CD4-positive, alpha-beta T cell (primary cell): ENCODE measurements around the gene ITK. TPM values are rescaled to one million over a fixed set of nuclear protein-coding genes. Genes with fewer than 3 reads are reported as not detected.

Source experiments
- ATAC-seq: fragments of 200-7000 bp; cut with Tn5 transposase; one replicate; pipeline ENCODE4 v1.10.0; 2022; ENCODE audit warnings: mild to moderate bottlenecking; ENCODE audit not compliant: poor library complexity
- CTCF ChIA-PET: fragments of 350-600 bp; sonication (Branson Sonifier 250); formaldehyde crosslinking; loops from one replicate; lab custom pipeline; 2021; ENCODE audit warnings: antibody characterized with exemption, inconsistent platforms; lab: Charles Lee
- POLR2A ChIA-PET: fragments of 350-600 bp; sonication (Branson Sonifier 250); formaldehyde crosslinking; loops from one replicate; lab custom pipeline; 2021; ENCODE audit warnings: antibody characterized with exemption, inconsistent platforms; lab: Charles Lee
- DNase-seq, 14 experiments: peaks; one replicate each; pipeline ENCODE4 v3.0.0-alpha.2; 2013 to 2020; ENCODE audit warnings: mixed read lengths in 2 of 14
- H3K27ac ChIP-seq, 2 donors: one replicate each; pipeline versions ENCODE4 v1.5.1 to v1.7.0; 2013; ENCODE audit warnings: low read length in 2 of 2, low read depth in 1 of 2, mild to moderate bottlenecking in 1 of 2
- H3K27me3 ChIP-seq, 2 experiments: 1 replicate in 1 of 2; 2 replicates in 1 of 2; pipeline versions ENCODE4 v1.6.1 to v1.7.0; 2013; ENCODE audit warnings: low read length in 2 of 2, control low read depth in 1 of 2, mild to moderate bottlenecking in 1 of 2, moderate library complexity in 1 of 2; ENCODE audit not compliant: insufficient read depth in 2 of 2, control insufficient read depth in 1 of 2
- H3K36me3 ChIP-seq: one replicate; pipeline ENCODE4 v1.6.1; 2013; ENCODE audit warnings: low read length, control low read depth; ENCODE audit not compliant: insufficient read depth
- H3K4me1 ChIP-seq: one replicate; pipeline ENCODE4 v1.6.1; 2013; ENCODE audit warnings: low read length, control low read depth; ENCODE audit not compliant: insufficient read depth
- H3K4me3 ChIP-seq: one replicate; pipeline ENCODE4 v1.5.1; 2013; ENCODE audit warnings: mild to moderate bottlenecking, low read length, moderate library complexity
- H3K9me3 ChIP-seq, 2 experiments: 1 replicate in 1 of 2; 2 replicates in 1 of 2; pipeline versions ENCODE4 v1.6.1 to v1.7.0; 2013; ENCODE audit warnings: low read length in 2 of 2, mild to moderate bottlenecking in 2 of 2, control low read depth in 1 of 2, moderate library complexity in 1 of 2; ENCODE audit not compliant: control insufficient read depth in 1 of 2, insufficient read depth in 1 of 2
- H3K27ac Mint-ChIP-seq: one replicate; pipeline ENCODE4 v1.8.0; 2020; ENCODE audit warnings: mixed read lengths
- H3K27me3 Mint-ChIP-seq: one replicate; pipeline ENCODE4 v1.8.0; 2021; ENCODE audit warnings: mixed read lengths
- H3K36me3 Mint-ChIP-seq: one replicate; pipeline ENCODE4 v1.8.0; 2021; ENCODE audit warnings: low read depth, mixed read lengths
- H3K4me1 Mint-ChIP-seq: one replicate; pipeline ENCODE4 v1.8.0; 2021; ENCODE audit warnings: low read depth, mixed read lengths
- H3K4me3 Mint-ChIP-seq: one replicate; pipeline ENCODE4 v1.8.0; 2020; ENCODE audit warnings: mild to moderate bottlenecking, mixed read lengths
- H3K9me3 Mint-ChIP-seq: one replicate; pipeline ENCODE4 v1.8.0; 2020; ENCODE audit warnings: mixed read lengths
- intact Hi-C, 2 experiments: fragments of 100-400 bp; cut with DNase I in 1 of 2; cut with micrococcal nuclease in 1 of 2; formaldehyde crosslinking; loops; one replicate each; pipeline versions ENCODE4 v1.15.1 to v1.9.0; 2023 to 2025; cut with DNase I, micrococcal nuclease
- total RNA-seq, 174 experiments: library from RNA in 2 of 174; stranded (reverse) in 2 of 174; gene quantifications; one replicate each; pipeline ENCODE4 v1.2.3 and lab custom pipeline; 2021 to 2026
- TF ChIP-seq, protein P1 (sequence below): fragments of 200-600 bp; IDR thresholded peaks from one replicate; pipeline ENCODE4 v1.8.0; 2022; ENCODE audit warnings: antibody characterized with exemption, mild to moderate bottlenecking

Gene ITK
- total RNA-seq, 2 experiments from 2014 or later: 289 to 292 TPM

- DNase-seq (peak in 1 of 14 experiments; percentile 42), ATAC-seq (no peak)
- intact Hi-C loops: no loop called here
- Histone ChIP-seq H3K4me3 (peak overlapping the region; percentile 85), H3K36me3 (peaks cover 77% of the 10 kb centered on the region), H3K27ac (peak overlapping the region; percentile 38 to 67), H3K9me3 (no peaks in the 10 kb centered on the region), H3K4me1 (peaks cover 72% of the 10 kb centered on the region), H3K27me3 (no peaks in the 10 kb centered on the region)
- ChIA-PET CTCF (interaction anchor here (0.8 to 1.9 kb wide), 7 partner anchors 9 to 139 kb away, joined by 3 to 5 read pairs (median 3); no protein-coding TSS in a partner anchor), POLR2A (interaction anchor here (1.1 to 12.6 kb wide), 14 partner anchors 7 to 83 kb away, joined by 3 to 193 read pairs (median 22); partner anchors contain the start of genes ITK and MED7)
- Mint-ChIP-seq H3K9me3 (no peaks in the 10 kb centered on the region), H3K4me3 (peak overlapping the region; percentile 92), H3K27me3 (no peaks in the 10 kb centered on the region), H3K36me3 (peaks cover 96% of the 10 kb centered on the region), H3K27ac (peak overlapping the region; percentile 96), H3K4me1 (peaks cover 92% of the 10 kb centered on the region)
- TF ChIP-seq, protein P1, sequence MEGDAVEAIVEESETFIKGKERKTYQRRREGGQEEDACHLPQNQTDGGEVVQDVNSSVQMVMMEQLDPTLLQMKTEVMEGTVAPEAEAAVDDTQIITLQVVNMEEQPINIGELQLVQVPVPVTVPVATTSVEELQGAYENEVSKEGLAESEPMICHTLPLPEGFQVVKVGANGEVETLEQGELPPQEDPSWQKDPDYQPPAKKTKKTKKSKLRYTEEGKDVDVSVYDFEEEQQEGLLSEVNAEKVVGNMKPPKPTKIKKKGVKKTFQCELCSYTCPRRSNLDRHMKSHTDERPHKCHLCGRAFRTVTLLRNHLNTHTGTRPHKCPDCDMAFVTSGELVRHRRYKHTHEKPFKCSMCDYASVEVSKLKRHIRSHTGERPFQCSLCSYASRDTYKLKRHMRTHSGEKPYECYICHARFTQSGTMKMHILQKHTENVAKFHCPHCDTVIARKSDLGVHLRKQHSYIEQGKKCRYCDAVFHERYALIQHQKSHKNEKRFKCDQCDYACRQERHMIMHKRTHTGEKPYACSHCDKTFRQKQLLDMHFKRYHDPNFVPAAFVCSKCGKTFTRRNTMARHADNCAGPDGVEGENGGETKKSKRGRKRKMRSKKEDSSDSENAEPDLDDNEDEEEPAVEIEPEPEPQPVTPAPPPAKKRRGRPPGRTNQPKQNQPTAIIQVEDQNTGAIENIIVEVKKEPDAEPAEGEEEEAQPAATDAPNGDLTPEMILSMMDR: no peak
Measured at GRCh38 chr5:157189223-157189622, 8.6 kb downstream of the ITK start.

GRCh38 chr5:157193699-157194424, 13.2 kb downstream of the ITK start:
- Histone ChIP-seq H3K9me3 (no peaks in the 10 kb centered on the region), H3K27ac (peak overlapping the region; percentile 65 to 86), H3K27me3 (no peaks in the 10 kb centered on the region), H3K36me3 (peaks cover 68% of the 10 kb centered on the region), H3K4me1 (peaks cover 70% of the 10 kb centered on the region), H3K4me3 (peak overlapping the region; percentile 37)
- Mint-ChIP-seq H3K4me1 (peaks cover 98% of the 10 kb centered on the region), H3K36me3 (peaks cover 91% of the 10 kb centered on the region), H3K27ac (peak overlapping the region; percentile 96), H3K27me3 (no peaks in the 10 kb centered on the region), H3K4me3 (peak overlapping the region; percentile 85), H3K9me3 (no peaks in the 10 kb centered on the region)
- ChIA-PET POLR2A (interaction anchor here (0.6 to 12.6 kb wide), 18 partner anchors 12 to 113 kb away, joined by 3 to 193 read pairs (median 4); partner anchors contain the start of genes ITK and MED7), CTCF (interaction anchor here (1.0 to 2.1 kb wide), 6 partner anchors 9 to 95 kb away, joined by 3 to 9 read pairs (median 4); no protein-coding TSS in a partner anchor)
- ATAC-seq (peak; percentile 63), DNase-seq (peak in 8 of 14 experiments; percentile 27 to 86 (median 50))
- intact Hi-C loops: loop anchor here (1.0 to 2.0 kb wide), 3 partner anchors 14 to 75 kb away; partner anchors contain the start of gene ITK (in 1 of the 2)
- TF ChIP-seq, protein P1: no peak

DNA sequence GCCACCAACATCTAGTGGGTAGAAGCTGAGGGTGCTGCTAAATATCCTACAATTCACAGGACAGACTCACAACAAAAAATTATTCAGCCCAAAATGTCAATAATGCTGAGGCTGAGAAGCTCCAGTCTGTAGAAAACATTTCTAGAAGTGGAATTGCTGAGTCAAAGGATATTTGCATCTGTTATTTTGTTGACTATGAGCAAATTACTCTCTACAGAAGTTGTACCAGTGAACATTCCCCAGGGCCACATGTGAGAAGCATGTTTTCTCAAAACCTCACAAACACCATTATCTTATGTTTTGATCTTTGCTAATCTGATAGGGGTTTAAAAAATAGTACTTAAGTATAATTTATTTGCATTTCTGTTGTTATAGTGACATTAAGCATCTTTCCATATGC, 15.4 kb downstream of the ITK start:
- peaks cover 73% of the 10 kb centered on the region for H3K4me1 ChIP-seq
- H3K4me3 Mint-ChIP-seq: peak overlapping the region; percentile 77
- peaks cover 64% of the 10 kb centered on the region for H3K36me3 ChIP-seq
- intact Hi-C loops: loop anchor here in 1 of 2 experiments (1.0 to 5.0 kb wide), 2 partner anchors 8 to 39 kb away; no protein-coding TSS in a partner anchor
- no peaks in the 10 kb centered on the region for H3K27me3 Mint-ChIP-seq
- peaks cover 99% of the 10 kb centered on the region for H3K4me1 Mint-ChIP-seq
- H3K36me3 Mint-ChIP-seq: peaks cover 92% of the 10 kb centered on the region
- H3K27me3 ChIP-seq: no peaks in the 10 kb centered on the region
- H3K9me3 ChIP-seq: no peaks in the 10 kb centered on the region
- ChIA-PET CTCF (interaction anchor here (0.9 to 1.4 kb wide), 9 partner anchors 9 to 57 kb away, joined by 3 to 7 read pairs (median 4); no protein-coding TSS in a partner anchor), POLR2A (interaction anchor here (0.6 to 12.6 kb wide), 12 partner anchors 9 to 1254 kb away, joined by 3 to 193 read pairs (median 4); partner anchors contain the start of genes ITK and MED7)
- DNase-seq: peak in 3 of 14 experiments; percentile 58 to 74 (median 70)
- peak; percentile 8 for ATAC-seq
- no peaks in the 10 kb centered on the region for H3K9me3 Mint-ChIP-seq
- no peak overlapping the region for H3K4me3 ChIP-seq
- peak overlapping the region; percentile 96 for H3K27ac Mint-ChIP-seq
- TF ChIP-seq, protein P1: no peak
- peak overlapping the region; percentile 10 to 44 for H3K27ac ChIP-seq
